HCT116 (cell line): Measurements from ENCODE around the gene DIO1. TPM values are rescaled to one million over a fixed set of nuclear protein-coding genes. Genes with fewer than 3 reads are reported as not detected.

Source experiments
- ATAC-seq: fragments of 200-7000 bp; cut with Tn5 transposase; 2 replicates; pipeline ENCODE4 v1.9.1; 2020; ENCODE audit warnings: mild to moderate bottlenecking, moderate library complexity
- BruUV-seq: library from RNA; stranded (reverse); fragments of 400-500 nt; replicated peaks from 2 replicates; lab custom pipeline; 2021; lab: Mats Ljungman, UMichigan
- CTCF ChIA-PET: fragments of 300-600 bp; sonication (Branson Sonifier 250); formaldehyde crosslinking; loops from one replicate; lab custom pipeline; 2021; ENCODE audit warnings: antibody characterized with exemption; lab: Charles Lee
- POLR2A ChIA-PET: fragments of 300-600, 350-600 bp; sonication (Branson Sonifier 250); formaldehyde crosslinking; loops from one replicate; lab custom pipeline; 2021; ENCODE audit warnings: antibody characterized with exemption; lab: Charles Lee
- RAD21 ChIA-PET, 2 experiments: fragments of 300-600 bp; sonication (Branson Sonifier 250); formaldehyde crosslinking; loops; one replicate each; lab custom pipeline; 2023; ENCODE audit warnings: low total read pairs in 2 of 2; ENCODE audit not compliant: uncharacterized antibody in 2 of 2, unreplicated experiment in 2 of 2, low non-redundant PET in 1 of 2; lab: Charles Lee
- DNase-seq: peaks from one replicate; pipeline ENCODE4 v3.0.0-alpha.2; 2010; ENCODE audit warnings: low read depth, low spot score
- H2AFZ ChIP-seq: fragments of 200-600 bp; shearing (Covaris generic), sonication (generic); 2 replicates; pipeline ENCODE4 v1.6.1; 2017; ENCODE audit warnings: low read depth, mixed run types, mixed read lengths, antibody characterized with exemption, low read length; ENCODE audit not compliant: poor library complexity, severe bottlenecking
- H3K27ac ChIP-seq: 2 replicates; pipeline ENCODE4 v1.5.1; 2012; ENCODE audit warnings: low read depth, low read length
- H3K27me3 ChIP-seq: fragments of 200-600 bp; sonication (generic); 2 replicates; pipeline ENCODE4 v1.6.1; 2016; ENCODE audit warnings: mixed run types, low read length, mixed read lengths; ENCODE audit not compliant: insufficient read depth
- H3K36me3 ChIP-seq, 2 experiments: fragments of 200-500 bp in 1 of 2; fragments of 200-600 bp in 1 of 2; sonication (Bioruptor generic) in 1 of 2; sonication (generic) in 1 of 2; 2 replicates each; pipeline versions ENCODE4 v1.5.1 to v1.6.1; 2014 to 2016; ENCODE audit warnings: low read length in 2 of 2, inconsistent platforms in 1 of 2, mixed read lengths in 1 of 2, mixed run types in 1 of 2; ENCODE audit not compliant: insufficient read depth in 2 of 2, control insufficient read depth in 1 of 2
- H3K4me1 ChIP-seq, 2 experiments: fragments of 200-600 bp in 1 of 2; sonication (generic) in 1 of 2; 2 replicates each; pipeline versions ENCODE4 v1.5.1 to v1.6.1; 2012 to 2017; ENCODE audit warnings: low read length in 2 of 2, inconsistent platforms in 1 of 2, mild to moderate bottlenecking in 1 of 2, mixed read lengths in 1 of 2, mixed run types in 1 of 2, moderate library complexity in 1 of 2; ENCODE audit not compliant: insufficient read depth in 2 of 2, control insufficient read depth in 1 of 2
- H3K4me2 ChIP-seq: fragments of 200-600 bp; sonication (generic); 2 replicates; pipeline ENCODE4 v1.6.1; 2017; ENCODE audit warnings: mixed run types, low read length, mixed read lengths
- H3K4me3 ChIP-seq, 2 experiments: fragments of 200-600 bp in 1 of 2; sonication (generic) in 1 of 2; replicated peaks in 1 of 2; 2 replicates each; pipeline ENCODE4 v1.5.1; 2011 to 2016; ENCODE audit warnings: low read length in 2 of 2, control low read depth in 1 of 2, low read depth in 1 of 2, mild to moderate bottlenecking in 1 of 2, mixed read lengths in 1 of 2, mixed run types in 1 of 2
- H3K79me2 ChIP-seq: fragments of 200-600 bp; sonication (generic); 2 replicates; pipeline ENCODE4 v1.6.1; 2017; ENCODE audit warnings: mild to moderate bottlenecking, mixed run types, low read length, moderate library complexity, mixed read lengths; ENCODE audit not compliant: insufficient read depth
- H3K9ac ChIP-seq: fragments of 200-600 bp; sonication (generic); 2 replicates; pipeline ENCODE4 v1.6.1; 2016; ENCODE audit warnings: low read length, mixed read lengths
- H3K9me2 ChIP-seq: fragments of 200-600 bp; sonication (generic), shearing (Covaris generic); 2 replicates; pipeline ENCODE4 v1.6.1; 2017; ENCODE audit warnings: mixed run types, mild to moderate bottlenecking, moderate library complexity; ENCODE audit not compliant: insufficient read depth
- H3K9me3 ChIP-seq, 2 experiments: fragments of 200-500 bp in 1 of 2; fragments of 200-600 bp in 1 of 2; sonication (Bioruptor generic) in 1 of 2; sonication (generic) in 1 of 2; 2 replicates each; pipeline ENCODE4 v1.6.1; 2014 to 2017; ENCODE audit warnings: low read length in 2 of 2, mixed read lengths in 2 of 2, inconsistent platforms in 1 of 2, low read depth in 1 of 2, mild to moderate bottlenecking in 1 of 2, mixed run types in 1 of 2, moderate library complexity in 1 of 2; ENCODE audit not compliant: control insufficient read depth in 1 of 2, insufficient read depth in 1 of 2
- H4K20me1 ChIP-seq: fragments of 200-600 bp; sonication (generic), shearing (Covaris generic); 2 replicates; pipeline ENCODE4 v1.6.1; 2017; ENCODE audit warnings: mixed run types, mild to moderate bottlenecking, moderate library complexity; ENCODE audit not compliant: insufficient read depth
- CBX3 ChIP-seq: IDR thresholded peaks from 2 replicates; pipeline ENCODE4 v1.6.1; 2012; ENCODE audit warnings: low read depth
- CEBPB ChIP-seq: IDR thresholded peaks from 2 replicates; pipeline ENCODE4 v1.6.1; 2012; ENCODE audit warnings: low read depth
- EGR1 ChIP-seq: IDR thresholded peaks from 2 replicates; pipeline ENCODE4 v1.6.1; 2012; ENCODE audit warnings: low read depth
- ELF1 ChIP-seq: IDR thresholded peaks from 2 replicates; pipeline ENCODE4 v1.6.1; 2012; ENCODE audit warnings: low read depth, borderline replicate concordance
- EZH2 ChIP-seq: fragments of 200-600 bp; sonication (generic); IDR thresholded peaks from 2 replicates; pipeline ENCODE4 v1.6.1; 2017; ENCODE audit warnings: antibody characterized with exemption, mixed run types
- EZH2phosphoT487 ChIP-seq: fragments of 200-600 bp; IDR thresholded peaks from 2 replicates; pipeline ENCODE4 v1.6.1; 2018; ENCODE audit warnings: antibody characterized with exemption, borderline replicate concordance
- FOSL1 ChIP-seq: IDR thresholded peaks from 2 replicates; pipeline ENCODE4 v1.6.1; 2012; ENCODE audit warnings: low read depth
- JUND ChIP-seq: IDR thresholded peaks from 2 replicates; pipeline ENCODE4 v1.6.1; 2012
- POLR2A ChIP-seq: IDR thresholded peaks from 2 replicates; pipeline ENCODE4 v1.7.0; 2011; ENCODE audit warnings: borderline replicate concordance; ENCODE audit not compliant: insufficient read depth, insufficient read length; ENCODE audit errors: extremely low read depth
- POLR2AphosphoS5 ChIP-seq: IDR thresholded peaks from 2 replicates; pipeline ENCODE4 v1.6.1; 2011; ENCODE audit warnings: mild to moderate bottlenecking, low read depth, low read length, moderate library complexity
- RAD21 ChIP-seq: IDR thresholded peaks from 2 replicates; pipeline ENCODE4 v1.6.1; 2012; ENCODE audit warnings: low read depth, mild to moderate bottlenecking
- SP1 ChIP-seq: IDR thresholded peaks from 2 replicates; pipeline ENCODE4 v1.6.1; 2012; ENCODE audit warnings: low read depth
- SRF ChIP-seq: IDR thresholded peaks from 2 replicates; pipeline ENCODE4 v1.6.1; 2012; ENCODE audit warnings: low read depth
- TCF7L2 ChIP-seq: IDR thresholded peaks from 2 replicates; pipeline ENCODE4 v1.7.0; 2011; ENCODE audit warnings: borderline replicate concordance, inconsistent platforms; ENCODE audit not compliant: insufficient read depth, insufficient read length; ENCODE audit errors: extremely low read depth
- ZBTB33 ChIP-seq: IDR thresholded peaks from 2 replicates; pipeline ENCODE4 v1.6.1; 2011; ENCODE audit warnings: mild to moderate bottlenecking, low read length, moderate library complexity; ENCODE audit not compliant: insufficient replicate concordance; ENCODE audit errors: extremely low read depth
- ZNF274 ChIP-seq: fragments of 200-500 bp; sonication (Bioruptor generic); IDR thresholded peaks from 2 replicates; pipeline ENCODE4 v1.6.1; 2014; ENCODE audit warnings: mild to moderate bottlenecking, low read depth, low read length, inconsistent platforms
- intact Hi-C: fragments of 100-400 bp; cut with micrococcal nuclease; formaldehyde crosslinking; loops from 2 replicates; pipeline ENCODE4 v1.10.0; 2022
- total RNA-seq: library from RNA; stranded (reverse); gene quantifications from one replicate; pipeline ENCODE4 v1.2.1, GENCODE V29; 2021; ENCODE audit not compliant: unreplicated experiment
- TF ChIP-seq, protein P1 (sequence below): IDR thresholded peaks from 2 replicates; pipeline ENCODE4 v1.6.1; 2012
- TF ChIP-seq, protein P2 (sequence below), 3 experiments: fragments of 200-600 bp in 1 of 3; sonication (generic) in 1 of 3; IDR thresholded peaks in 2 of 3; conservative IDR thresholded peaks in 1 of 3; 2 replicates each; pipeline ENCODE4 v1.5.1; 2012 to 2017; ENCODE audit warnings: low read depth in 2 of 3, low read length in 2 of 3, antibody characterized with exemption in 1 of 3, borderline replicate concordance in 1 of 3, control low read depth in 1 of 3, mild to moderate bottlenecking in 1 of 3, mixed read lengths in 1 of 3, mixed run types in 1 of 3, moderate library complexity in 1 of 3; ENCODE audit not compliant: insufficient read depth in 1 of 3

DIO1 gene
- total RNA-seq, 1 experiment from 2014 or later: not detected

DNA sequence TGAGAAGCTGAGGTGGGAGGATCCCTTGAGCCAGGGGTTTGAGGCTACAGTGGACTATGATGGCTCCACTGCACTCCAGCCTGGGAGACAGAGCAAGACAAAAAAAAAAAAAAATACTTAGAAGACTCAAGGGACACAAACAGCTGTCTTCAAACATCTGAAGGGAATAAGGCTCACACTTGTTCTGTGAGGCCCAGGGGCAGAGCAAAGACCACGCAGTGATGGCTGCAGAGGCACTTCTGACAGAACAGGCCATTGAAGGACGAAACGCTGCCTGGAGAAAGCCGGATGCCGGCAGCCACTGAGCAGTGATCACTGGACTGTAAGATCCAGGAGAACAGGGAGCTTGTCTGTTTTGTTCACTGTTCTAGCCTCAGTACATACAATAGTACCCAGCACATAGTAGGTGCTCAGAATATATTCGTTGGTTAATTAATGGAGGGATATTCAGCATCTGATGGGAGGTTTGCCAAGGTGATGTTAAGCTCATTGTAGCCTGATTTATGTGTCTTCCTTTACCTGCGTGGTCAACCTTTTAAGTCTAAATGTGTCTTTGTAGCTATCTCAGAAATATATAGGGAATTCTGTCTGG, 43.8 kb upstream of the DIO1 start:
- ChIA-PET POLR2A (no interaction called here), RAD21 (no interaction called here), CTCF (interaction anchor here (1.5 kb wide), 1 partner anchor 10 kb away, joined by 6 read pairs; no protein-coding TSS in a partner anchor)
- Histone ChIP-seq H3K27ac (no peak overlapping the region), H3K4me2 (no peak overlapping the region), H3K9ac (no peak overlapping the region), H3K4me1 (no peaks in the 10 kb centered on the region), H3K4me3 (no peak overlapping the region), H3K27me3 (no peaks in the 10 kb centered on the region), H3K9me2 (no peaks in the 10 kb centered on the region), H3K79me2 (no peaks in the 10 kb centered on the region), H3K9me3 (no peaks in the 10 kb centered on the region), H4K20me1 (no peaks in the 10 kb centered on the region), H2AFZ (no peak overlapping the region), H3K36me3 (no peaks in the 10 kb centered on the region; a peak in 1 of 4 replicates)
- DNase-seq (no peak), ATAC-seq (no peak)
- TF ChIP-seq SRF (no peak), JUND (no peak), CBX3 (no peak), EZH2phosphoT487 (no peak), FOSL1 (no peak), POLR2AphosphoS5 (no peak), RAD21 (no peak), ZBTB33 (no peak), ZNF274 (no peak), ELF1 (no peak), EZH2 (no peak), POLR2A (no peak), TCF7L2 (no peak), SP1 (no peak), EGR1 (no peak), CEBPB (no peak)
- TF ChIP-seq, protein P1, sequence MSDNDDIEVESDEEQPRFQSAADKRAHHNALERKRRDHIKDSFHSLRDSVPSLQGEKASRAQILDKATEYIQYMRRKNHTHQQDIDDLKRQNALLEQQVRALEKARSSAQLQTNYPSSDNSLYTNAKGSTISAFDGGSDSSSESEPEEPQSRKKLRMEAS: no peak
- TF ChIP-seq, protein P2, sequence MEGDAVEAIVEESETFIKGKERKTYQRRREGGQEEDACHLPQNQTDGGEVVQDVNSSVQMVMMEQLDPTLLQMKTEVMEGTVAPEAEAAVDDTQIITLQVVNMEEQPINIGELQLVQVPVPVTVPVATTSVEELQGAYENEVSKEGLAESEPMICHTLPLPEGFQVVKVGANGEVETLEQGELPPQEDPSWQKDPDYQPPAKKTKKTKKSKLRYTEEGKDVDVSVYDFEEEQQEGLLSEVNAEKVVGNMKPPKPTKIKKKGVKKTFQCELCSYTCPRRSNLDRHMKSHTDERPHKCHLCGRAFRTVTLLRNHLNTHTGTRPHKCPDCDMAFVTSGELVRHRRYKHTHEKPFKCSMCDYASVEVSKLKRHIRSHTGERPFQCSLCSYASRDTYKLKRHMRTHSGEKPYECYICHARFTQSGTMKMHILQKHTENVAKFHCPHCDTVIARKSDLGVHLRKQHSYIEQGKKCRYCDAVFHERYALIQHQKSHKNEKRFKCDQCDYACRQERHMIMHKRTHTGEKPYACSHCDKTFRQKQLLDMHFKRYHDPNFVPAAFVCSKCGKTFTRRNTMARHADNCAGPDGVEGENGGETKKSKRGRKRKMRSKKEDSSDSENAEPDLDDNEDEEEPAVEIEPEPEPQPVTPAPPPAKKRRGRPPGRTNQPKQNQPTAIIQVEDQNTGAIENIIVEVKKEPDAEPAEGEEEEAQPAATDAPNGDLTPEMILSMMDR (IDR thresholded peaks at IDR 0.05 in 2 of 3, conservative IDR thresholded peaks at IDR 0.05 in 1 of 3; ENCODE audit: borderline replicate concordance in 1 of 3, insufficient read depth in 1 of 3, low read depth in 2 of 3, low read length in 2 of 3): no peak
- BruUV-seq: no TSS peak
- intact Hi-C loops: loop anchor here (10.0 kb wide), 1 partner anchor 635 kb away; no protein-coding TSS in a partner anchor
